Mesenteric fat pad (tissue), 1 donor: ENCODE measurements around the gene ADGRB3. TPM values are rescaled to one million over a fixed set of nuclear protein-coding genes. Genes with fewer than 3 reads are reported as not detected.
"Not testable (repeated sequence)": the region's sequence is repeated elsewhere in the genome, so short reads cannot be mapped to it uniquely, and the experiment has no call there.

Experiments used
- DNase-seq: peaks from one replicate; pipeline ENCODE4 v3.0.0-alpha.2; 2020; ENCODE audit warnings: low spot score
- total RNA-seq: library from RNA; stranded (reverse); fragmentation: NEBNext Ultra II Directional; extraction: Animal tissue kit (Norgen Biotek cat#: 25700); gene quantifications from one replicate; pipeline ENCODE4 v1.2.1, GENCODE V29; 2021
- donor health status: DM: yes; HTN: yes; CAD: no.

Gene ADGRB3
- total RNA-seq, 1 donor from 2014 or later: 0.74 TPM

GRCh38 chr6:69106511-69106910 lies 471.4 kb downstream of the ADGRB3 start:
- DNase-seq: no peak

DNA sequence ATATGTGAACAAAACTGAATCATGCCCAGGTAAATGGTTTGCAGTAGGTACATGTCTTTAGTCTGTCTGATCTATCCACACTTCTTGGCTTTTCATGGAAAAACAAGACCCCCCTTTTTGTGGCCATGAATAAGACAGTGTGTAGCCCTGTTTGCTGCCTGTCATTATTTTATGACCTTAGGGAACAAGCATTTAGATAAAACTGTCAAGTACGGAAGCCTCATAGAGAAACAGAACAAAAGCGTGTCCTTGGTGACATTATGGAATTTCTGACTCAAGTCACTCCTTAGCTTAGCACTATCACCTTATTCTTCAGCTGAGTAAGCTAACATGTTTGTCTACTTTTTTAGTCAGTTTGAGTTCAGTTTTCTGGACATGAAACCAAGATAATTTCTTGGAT lies 476.2 kb downstream of the ADGRB3 start:
- no peak for DNase-seq

DNA sequence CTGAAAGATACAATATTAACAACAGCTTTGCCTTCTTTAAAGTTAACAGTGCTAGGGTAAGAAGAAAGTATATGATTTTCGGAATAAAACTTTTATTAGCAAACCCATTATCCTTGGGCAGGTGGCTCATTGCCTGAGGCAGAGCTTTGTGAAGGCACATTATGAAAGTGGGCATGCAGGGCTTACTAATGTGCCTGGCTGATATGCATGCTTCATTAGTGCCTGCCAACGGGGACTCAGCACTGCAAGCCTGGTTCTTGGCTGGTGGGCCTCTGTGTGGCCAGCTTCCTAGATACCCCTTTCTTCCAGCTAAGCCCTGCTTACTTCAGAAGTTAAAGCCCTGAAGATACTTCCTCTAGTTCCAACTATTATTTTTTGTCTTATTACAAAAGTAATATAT lies 481.6 kb downstream of the ADGRB3 start:
- no peak for DNase-seq

- DNase-seq: not testable (repeated sequence)
These were observed 486.7 kb downstream of the ADGRB3 start for GRCh38 chr6:69121461-69122406.

- DNase-seq: no peak
These were observed 487.3 kb downstream of the ADGRB3 start for GRCh38 chr6:69122407-69122773.

GRCh38 chr6:69128411-69128810 lies 493.3 kb downstream of the ADGRB3 start:
- DNase-seq: no peak

DNA sequence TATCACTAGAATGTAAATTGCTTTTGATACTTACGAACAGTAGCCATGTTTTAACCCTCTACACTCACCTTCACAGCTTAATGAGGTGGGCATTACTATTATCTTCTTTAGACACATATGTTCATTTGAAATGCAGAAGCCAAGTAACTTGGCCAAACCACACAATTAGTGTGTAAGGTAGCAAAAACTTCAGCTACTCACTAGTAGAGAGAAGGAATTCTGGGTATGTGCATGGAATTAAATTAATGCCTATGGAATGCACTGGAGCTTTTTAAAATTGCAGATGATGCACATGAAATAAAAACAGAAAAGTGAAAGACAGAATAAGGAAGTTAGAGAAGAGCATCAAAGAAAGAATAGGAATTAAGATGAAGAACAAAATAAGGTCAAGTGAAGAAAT lies 494.0 kb downstream of the ADGRB3 start:
- no peak for DNase-seq

DNA sequence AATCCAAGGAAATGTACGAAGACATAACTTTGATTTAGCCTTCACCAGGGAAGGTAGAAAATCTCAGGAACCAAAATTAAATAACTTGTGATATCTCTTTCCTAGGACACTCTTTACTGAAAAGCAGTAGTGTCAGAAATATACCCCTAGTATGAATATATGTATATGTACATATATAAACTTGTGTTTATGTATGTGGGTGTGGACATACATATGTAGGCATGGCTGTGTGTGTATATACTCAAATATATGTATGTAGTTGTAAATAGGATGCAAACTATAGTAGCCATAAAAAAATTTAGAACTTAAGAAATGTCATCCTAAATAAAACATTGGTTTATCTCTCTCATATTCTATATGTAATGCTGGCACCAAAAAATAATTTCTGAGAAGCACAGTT lies 500.8 kb downstream of the ADGRB3 start:
- no peak for DNase-seq

GRCh38 chr6:69138148-69138547 lies 503.1 kb downstream of the ADGRB3 start:
- no peak for DNase-seq

GRCh38 chr6:69138893-69139494 lies 503.9 kb downstream of the ADGRB3 start:
- no peak for DNase-seq

DNA sequence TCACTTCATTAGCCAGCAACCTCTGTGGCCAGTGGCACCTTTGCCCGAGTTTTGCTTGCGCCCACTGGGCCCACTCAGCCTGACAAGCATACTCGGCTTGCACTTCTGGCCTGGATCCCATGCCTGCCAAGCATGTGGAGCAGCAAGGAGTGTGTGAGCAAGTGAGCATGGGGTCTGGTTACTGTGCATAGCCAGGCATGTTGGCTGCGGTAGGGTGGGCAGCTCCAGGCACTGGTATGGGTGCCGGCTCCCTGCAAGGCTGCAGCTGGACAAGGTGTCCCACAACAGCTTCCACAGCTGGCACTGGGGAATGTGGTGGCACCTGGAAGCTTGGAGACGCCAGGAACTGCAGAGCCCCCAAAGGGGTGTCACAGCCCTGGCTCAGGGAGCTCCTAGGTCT lies 510.0 kb downstream of the ADGRB3 start:
- no peak for DNase-seq

- DNase-seq: no peak
These were observed 511.3 kb downstream of the ADGRB3 start for GRCh38 chr6:69146385-69146784.

DNA sequence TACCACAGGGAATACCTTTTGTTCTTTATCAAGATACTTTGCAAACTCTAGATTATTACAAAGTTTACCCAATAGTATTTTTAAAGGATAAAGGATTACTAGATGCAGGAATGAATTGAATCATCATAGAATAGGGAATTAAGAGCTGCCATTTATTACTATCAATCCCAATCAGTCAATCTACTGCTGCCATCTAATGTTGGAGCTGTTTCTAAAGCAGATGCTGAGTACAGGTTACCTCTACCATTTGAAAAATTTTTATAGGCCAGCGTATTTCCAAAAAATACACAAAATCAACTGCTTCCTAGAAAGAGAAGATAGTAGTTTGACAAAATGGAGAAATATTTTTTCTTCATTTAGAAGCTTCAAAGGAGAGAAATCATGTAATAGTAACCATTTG lies 520.4 kb downstream of the ADGRB3 start:
- DNase-seq: no peak

DNA sequence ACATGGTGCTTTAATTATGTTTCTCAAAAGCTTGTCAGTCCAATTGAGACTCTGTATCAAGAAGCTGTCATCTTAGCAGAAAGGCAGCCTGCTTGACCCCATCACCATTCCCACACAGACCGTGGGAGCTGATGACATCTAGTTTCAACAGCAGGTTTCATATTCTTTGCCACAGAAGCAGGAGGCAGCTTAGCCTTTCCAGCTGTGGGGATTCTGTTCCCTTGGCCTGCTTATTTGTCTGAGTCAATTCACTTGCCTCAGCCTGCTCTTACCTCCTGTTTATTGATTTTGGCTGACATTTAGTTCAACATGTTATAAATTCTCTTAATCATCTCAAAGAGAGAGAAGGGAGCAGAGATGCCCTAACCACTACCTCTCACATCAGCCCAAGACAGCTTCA lies 527.7 kb downstream of the ADGRB3 start:
- DNase-seq: no peak

GRCh38 chr6:69164564-69165229 lies 529.6 kb downstream of the ADGRB3 start:
- DNase-seq: no peak

DNA sequence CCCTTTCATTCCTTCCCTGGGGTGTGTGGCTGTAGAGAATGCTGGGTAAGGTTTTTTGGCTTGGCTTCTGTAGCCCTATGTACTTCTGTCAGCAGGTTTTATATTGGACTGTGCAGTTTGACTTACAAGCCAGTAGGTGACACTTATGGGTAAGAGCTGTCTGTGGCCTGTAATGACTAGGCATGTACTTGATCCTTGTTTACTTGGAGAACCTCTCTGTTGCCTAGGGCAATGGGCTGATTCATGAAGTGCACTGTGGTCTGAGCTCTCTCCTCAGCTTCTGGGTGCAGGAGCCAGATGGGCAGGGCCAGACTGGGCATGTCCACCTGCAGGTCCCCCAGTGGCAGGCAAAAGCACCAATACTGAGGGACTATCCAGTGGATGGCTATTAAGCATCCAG lies 544.6 kb downstream of the ADGRB3 start:
- DNase-seq: no peak

DNA sequence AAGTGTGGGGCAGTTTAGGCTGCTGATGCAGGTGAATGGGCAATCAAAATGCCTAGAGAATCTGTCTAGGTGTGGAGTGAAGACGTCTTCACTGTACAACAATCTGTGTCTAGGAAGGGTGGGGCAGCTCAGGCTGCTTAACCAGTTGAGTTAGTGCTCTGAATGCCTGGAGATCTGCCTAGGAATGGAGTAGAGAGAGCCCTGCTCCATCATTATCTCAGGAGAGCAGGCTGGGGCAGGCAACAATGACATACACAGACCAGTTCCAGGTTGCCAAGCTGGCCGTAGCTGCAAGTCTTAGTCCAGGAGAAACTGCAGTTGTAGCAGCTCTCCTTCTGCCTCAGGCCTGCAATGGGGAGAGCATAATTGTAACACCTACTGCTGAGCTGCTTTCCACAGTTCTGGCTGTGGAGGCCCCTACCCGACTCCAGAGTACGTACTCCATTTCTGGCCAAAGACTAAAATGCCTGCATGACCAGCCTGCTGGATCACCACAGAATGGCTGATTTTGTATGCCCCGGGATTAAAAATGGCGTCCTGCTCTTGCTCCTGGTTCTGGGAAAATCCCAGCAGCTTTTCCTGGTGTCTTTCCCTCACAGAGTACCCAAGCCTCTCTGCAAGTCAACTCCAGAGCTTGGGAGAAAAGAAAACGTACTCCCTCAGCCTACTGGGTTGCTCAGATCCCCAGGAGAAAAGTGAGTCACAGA lies 545.4 kb downstream of the ADGRB3 start:
- DNase-seq: no peak

- DNase-seq: no peak
These were observed 546.9 kb downstream of the ADGRB3 start for GRCh38 chr6:69181964-69182363.

- no peak for DNase-seq
These were observed 550.2 kb downstream of the ADGRB3 start for GRCh38 chr6:69185276-69185675.

GRCh38 chr6:69202768-69203167 lies 567.7 kb downstream of the ADGRB3 start:
- no peak for DNase-seq

DNA sequence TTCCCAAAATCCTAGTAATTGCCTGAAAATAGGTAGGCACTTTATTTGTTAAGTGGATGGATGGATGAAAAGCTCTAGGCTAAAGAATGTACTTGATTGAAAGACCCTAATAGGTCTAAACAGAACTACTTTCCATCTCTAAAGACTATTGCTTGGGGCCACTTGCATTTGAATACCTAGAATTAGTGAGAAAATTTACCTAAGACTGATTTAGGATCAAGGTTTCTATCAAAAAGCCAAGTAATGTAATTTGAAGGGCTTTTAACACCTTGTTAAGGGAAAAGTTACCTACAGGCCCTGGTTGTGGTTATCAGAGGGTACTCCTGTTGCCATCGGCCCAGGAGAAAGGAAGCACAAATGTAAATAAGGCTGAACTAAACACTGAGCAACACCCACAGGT lies 581.0 kb downstream of the ADGRB3 start:
- DNase-seq: no peak

DNA sequence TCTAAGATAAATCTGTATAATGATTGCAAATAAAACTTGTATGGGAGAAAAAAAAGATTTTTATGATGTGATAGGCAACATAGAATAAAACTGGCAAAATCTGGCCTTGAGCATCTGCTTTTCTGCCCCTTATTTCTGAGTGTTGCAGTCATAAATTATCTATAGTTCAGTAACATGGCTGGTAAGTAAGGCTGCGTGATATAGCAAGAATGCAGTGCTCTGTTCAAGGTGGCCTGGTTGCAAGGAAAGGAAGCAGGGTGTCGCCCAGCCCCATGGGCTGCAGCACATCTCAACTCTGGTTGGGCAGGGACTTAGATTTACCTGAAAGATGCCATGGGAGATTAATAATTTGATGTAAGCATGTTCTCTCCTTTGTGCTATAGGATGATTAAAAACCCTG lies 582.3 kb downstream of the ADGRB3 start:
- no peak for DNase-seq
